GM18870 (cell line): ENCODE results near the gene TFAM.

ENCODE experiments used
- ATAC-seq: cut with Tn5 transposase; IDR thresholded peaks from one replicate; pipeline ENCODE4 v1.9.1; 2021; ENCODE audit warnings: moderate library complexity; ENCODE audit not compliant: unreplicated experiment

TFAM gene

DNA sequence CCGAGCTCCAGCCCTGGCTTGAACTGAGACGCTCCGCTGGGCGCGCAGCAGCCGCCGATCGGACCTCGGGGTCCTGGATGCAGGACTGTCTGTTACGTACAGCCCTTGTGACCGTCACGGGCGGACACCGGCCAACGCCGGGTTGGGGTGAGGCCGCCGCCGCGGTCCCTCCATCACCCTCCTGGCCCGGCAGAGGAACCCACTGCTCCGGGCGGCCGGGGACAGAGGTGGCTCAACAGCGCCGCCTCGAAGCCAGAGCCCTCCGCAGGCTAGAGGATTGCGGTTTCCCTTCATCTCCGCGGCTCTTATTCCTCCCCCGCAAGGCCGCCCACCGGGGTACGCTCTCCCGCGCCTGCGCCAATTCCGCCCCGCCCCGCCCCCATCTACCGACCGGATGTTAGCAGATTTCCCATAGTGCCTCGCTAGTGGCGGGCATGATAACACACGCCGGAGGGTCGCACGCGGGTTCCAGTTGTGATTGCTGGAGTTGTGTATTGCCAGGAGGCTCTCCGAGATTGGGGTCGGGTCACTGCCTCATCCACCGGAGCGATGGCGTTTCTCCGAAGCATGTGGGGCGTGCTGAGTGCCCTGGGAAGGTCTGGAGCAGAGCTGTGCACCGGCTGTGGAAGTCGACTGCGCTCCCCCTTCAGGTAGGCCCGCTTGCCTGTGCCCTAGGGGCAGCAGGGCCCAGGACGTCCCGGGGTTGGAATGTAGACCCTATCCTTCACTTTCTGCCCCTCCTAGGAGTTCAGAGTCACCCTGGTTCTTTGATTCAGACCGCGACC, at the start of gene TFAM:
Gene TFAM, plus strand, starts transcription at position 412 of the 785 bp plus-strand sequence. Its CDS starts 138 bp downstream, at position 550.
- peak; percentile 63 for ATAC-seq

- ATAC-seq = no peak
Measured at GRCh38 chr10:58336242-58336641, 49.0 kb upstream of the TFAM start.

GRCh38 chr10:58341422-58341821, 43.8 kb upstream of the TFAM start:
- no peak for ATAC-seq

DNA sequence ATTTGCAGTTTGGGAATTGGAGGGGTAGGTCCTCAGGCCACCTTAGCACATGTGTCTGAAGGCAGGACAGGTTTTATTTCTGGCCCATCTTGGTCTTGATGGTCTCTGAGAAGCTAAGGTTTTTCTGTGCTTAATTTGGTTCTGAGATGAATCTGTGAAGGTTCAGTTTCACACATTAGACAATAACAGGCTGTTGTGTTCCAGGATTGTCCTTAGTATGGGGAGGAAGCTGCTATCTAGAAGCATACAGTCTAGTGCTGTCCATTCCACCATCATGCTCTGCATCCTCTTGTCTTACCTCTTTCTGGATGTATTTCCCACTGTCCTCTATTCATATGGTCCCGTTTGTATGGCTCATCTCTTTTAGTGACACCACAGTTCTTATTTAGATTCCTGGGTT, 43.3 kb upstream of the TFAM start:
- peak; percentile 70 for ATAC-seq

DNA sequence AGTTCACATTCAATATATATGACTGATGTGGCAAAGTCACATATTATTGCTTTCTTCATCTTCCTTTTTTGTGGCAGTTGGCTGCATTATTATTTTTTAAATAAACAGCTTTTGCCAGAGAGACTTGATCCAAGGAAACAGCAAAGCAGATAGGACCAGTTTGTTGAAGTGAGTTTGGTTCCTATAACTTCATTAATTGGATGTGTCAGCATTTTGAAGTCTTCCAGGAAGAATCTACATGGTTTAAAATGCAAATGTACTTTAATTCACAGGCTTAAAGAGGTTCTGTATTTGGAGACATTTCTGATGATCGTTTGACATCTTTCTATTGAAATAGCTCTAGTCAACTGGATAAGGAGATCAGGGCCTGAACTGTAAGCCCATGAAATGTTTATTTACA, 37.2 kb upstream of the TFAM start:
- ATAC-seq = no peak

- no peak for ATAC-seq
Measured at GRCh38 chr10:58348571-58349033, 36.6 kb upstream of the TFAM start.

DNA sequence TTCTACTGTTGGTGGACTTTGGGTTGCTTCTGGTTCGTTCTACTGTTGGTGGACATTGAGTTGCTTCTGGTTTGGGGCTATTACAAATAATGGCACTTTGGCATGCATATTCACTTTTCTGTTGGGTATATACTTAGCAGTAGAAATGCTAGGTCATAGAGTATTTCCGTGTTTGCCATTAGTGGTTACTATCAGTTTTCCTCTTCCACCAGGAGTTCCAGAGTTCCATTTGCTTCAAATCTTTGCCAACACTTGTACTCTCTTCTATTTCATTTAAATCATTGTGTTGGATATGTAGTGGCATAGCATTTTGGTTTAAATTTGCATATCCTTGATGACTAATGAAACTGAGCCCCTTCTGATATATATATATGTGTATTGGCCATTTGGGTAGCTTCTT, 35.2 kb upstream of the TFAM start:
- no peak for ATAC-seq

- ATAC-seq = no peak
Measured at GRCh38 chr10:58350619-58351323, 34.4 kb upstream of the TFAM start.

GRCh38 chr10:58351616-58352578, 33.3 kb upstream of the TFAM start:
- ATAC-seq = no peak

DNA sequence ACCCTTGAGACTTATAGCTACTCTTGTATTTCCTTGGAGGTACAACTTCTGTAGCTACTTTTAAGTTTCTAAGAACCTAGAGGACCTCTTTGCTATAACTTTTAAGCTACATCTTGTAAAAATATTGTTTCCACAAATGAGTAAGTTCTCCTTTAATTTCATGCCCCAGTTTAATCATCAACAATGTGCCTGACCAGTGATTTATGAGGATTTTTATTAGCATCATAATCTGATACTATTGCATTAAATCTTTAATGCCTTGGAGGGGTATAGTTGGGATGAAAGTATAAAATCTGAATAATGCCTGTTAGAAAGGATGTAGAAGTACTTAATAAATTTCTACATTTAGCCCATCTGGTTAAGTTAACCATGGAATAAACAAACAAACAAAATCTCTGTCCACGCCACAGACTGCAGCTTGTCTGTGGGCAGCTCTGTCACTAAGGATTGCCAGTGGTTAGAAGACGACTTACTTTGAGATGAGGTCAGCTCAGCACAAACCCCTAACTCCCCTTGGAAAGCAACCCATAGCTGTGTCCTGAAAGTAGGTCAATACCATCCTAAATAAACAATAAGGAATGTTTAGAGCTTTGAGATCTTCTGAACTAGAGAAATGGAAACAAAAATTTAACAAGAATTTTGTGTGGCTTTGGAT, 32.1 kb upstream of the TFAM start:
- ATAC-seq = no peak

GRCh38 chr10:58356756-58357155, 28.5 kb upstream of the TFAM start:
- ATAC-seq = no peak

DNA sequence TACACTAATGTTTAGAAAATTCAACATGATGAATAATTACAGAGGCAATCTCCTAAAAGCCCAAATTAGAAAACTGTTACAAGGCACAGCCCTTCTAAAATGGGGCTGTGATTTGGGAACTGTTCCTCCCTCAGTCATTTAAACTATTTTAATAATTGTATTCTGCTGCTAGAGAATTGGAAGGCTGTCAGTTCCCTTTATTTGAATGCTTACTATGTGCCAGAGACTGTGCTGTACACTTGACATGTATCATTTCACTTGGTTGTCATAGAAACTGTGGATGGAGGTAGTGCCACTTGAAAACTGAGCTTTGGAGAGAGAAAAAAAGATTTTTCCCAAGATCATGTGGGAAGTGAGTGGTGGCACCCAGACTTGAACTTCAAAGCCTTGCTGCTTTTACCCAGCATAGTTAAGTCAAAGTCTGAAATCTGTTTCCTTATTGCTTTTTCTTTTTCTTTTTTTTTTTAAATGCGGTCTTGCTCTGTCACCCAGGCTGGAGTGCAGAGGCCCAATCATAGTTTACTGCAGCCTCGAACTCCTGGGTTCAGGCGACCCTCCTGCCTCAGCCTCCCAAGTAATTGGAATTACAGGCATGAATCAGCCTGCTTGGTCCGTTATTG, 26.8 kb upstream of the TFAM start:
- no peak for ATAC-seq

GRCh38 chr10:58358947-58359346, 26.3 kb upstream of the TFAM start:
- no peak for ATAC-seq

DNA sequence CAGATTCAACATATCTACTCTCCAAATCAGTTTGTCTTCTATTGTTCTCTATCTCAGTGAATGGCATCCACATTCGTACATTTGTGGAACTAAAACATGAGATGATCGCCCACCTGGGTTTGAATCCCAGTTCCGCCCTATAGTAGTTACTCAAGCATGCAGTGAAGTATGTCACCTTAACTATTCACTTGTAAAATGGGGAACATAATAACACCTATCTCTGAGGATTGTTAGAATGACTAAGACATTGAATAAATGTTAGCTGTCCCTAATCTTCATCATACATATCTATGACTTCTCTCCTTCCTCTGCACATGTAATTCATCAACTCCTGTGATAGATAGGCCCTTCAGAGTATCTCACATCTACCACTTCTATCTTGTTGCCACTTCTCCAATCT, 25.7 kb upstream of the TFAM start:
- ATAC-seq = no peak

- ATAC-seq = no peak
Measured at GRCh38 chr10:58360412-58361004, 24.7 kb upstream of the TFAM start.

DNA sequence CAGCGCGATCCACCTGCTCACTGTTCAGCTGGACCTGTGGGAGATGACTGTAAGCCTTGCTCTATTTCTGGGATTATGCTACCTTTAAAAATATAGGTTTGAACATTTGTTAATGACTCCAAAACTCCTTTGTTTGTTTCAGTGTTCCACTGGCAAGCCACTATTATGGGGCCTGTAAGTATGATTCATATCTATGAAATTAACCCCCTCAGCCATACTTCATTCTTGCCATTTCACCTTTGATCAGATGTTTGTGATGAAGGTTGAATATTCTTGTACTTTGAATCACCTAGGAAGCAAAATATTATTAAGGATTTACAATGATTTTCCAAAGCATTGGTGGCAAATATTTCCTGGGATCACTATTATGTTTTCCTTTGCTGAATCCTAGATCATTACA, 23.9 kb upstream of the TFAM start:
- ATAC-seq = no peak

- no peak for ATAC-seq
Measured at GRCh38 chr10:58362027-58362789, 23.0 kb upstream of the TFAM start.

- no peak for ATAC-seq
Measured at GRCh38 chr10:58367069-58367468, 18.1 kb upstream of the TFAM start.

GRCh38 chr10:58371473-58371872, 13.7 kb upstream of the TFAM start:
- ATAC-seq = no peak
